ENCODE data around the gene IL6.
"Not testable (repeated sequence)": the region's sequence is repeated elsewhere in the genome, so short reads cannot be mapped to it uniquely, and the experiment has no call there.

The IL6 gene

DNA sequence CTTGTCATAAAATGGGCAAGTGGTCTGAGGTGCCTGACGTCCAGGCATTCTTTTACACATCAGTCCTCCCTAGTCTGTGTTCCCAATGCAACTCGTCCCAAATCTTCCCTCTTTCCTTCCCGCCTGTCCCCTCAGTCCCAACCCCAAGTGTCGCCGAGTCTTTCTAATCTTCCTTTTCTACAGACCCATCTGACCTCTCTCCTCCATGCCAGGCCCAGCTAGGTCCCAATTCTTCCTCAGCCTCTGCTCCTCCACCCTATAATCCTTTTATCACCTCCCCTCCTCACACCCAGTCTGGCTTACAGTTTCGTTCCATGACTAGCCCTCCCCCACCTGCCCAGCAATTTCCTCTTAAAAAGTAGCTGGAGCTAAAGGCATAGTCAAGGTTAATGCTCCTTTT, 22.3 kb upstream of the IL6 start:
- not testable (repeated sequence) for DNase-seq

DNA sequence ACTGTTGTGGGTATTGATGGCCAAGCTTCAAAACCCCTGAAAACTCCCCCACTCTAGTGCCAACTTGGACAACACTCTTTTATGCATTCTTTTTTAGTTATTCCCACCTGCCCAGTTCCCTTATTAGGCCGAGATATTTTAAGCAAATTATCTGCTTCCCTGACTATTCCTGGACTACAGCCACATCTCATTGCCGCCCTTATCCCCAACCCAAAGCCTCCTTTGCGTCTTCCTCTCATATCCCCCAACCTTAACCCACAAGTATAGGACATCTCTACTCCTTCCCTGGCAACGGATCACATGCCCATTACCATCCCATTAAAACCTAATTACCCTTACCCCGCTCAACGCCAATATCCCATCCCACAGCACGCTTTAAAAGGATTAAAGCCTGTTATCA, 21.1 kb upstream of the IL6 start:
- DNase-seq = not testable (repeated sequence)

DNA sequence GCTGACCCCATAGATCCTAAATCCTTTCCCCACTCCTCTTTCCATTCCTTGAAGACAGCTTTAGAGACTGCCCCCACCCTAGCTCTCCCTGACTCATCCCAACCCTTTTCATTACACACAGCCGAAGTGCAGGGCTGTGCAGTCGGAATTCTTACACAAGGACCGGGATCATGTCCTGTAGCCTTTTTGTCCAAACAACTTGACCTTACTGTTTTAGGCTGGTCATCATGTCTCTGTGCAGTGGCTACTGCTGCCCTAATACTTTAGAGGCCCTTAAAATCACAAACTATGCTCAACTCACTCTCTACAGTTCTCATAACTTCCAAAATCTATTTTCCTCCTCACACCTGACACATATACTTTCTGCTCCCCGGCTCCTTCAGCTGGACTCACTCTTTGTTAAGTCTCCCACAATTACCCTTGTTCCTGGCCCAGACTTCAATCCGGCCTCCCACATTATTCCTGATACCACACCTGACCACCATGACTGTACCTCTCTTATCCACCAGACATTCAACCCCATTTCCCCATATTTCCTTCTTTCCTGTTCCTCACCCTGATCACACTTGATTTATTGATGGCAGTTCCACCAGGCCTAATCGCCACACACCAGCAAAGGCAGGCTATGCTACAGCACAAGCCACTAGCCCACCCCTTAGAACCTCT, 19.8 kb upstream of the IL6 start:
- DNase-seq = not testable (repeated sequence)

DNA sequence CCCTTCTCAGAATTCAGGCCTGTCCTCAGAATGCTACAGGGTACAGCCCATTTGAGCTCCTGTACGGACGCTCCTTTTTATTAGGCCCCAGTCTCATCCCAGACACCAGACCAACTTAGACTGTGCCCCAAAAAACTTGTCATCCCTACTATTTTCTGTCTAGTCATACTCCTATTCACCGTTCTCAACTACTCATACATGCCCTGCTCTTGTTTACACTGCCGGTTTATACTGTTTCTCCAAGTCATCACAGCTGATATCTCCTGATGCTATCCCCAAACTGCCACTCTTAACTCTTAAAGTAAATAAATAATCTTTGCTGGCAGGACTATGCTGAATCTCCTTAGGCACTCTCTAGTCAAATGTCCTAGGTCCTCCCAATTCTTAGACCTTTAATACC, 18.8 kb upstream of the IL6 start:
- not testable (repeated sequence) for DNase-seq

DNA sequence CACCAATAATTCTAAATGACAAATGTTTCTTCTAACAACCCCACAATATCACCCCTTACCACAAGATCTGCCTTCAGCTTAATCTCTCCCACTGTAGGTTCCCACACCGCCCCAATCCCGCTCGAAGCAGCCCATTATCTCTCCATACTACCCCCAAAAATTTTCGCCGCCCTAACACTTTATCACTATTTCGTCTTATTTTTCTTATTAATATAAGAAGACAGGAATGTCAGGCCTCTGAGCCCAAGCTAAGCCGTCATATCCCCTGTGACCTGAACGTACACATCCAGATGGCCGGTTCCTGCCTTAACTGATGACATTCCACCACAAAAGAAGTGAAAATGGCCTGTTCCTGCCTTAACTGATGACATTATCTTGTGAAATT, 18.3 kb upstream of the IL6 start:
- DNase-seq = not testable (repeated sequence)

DNA sequence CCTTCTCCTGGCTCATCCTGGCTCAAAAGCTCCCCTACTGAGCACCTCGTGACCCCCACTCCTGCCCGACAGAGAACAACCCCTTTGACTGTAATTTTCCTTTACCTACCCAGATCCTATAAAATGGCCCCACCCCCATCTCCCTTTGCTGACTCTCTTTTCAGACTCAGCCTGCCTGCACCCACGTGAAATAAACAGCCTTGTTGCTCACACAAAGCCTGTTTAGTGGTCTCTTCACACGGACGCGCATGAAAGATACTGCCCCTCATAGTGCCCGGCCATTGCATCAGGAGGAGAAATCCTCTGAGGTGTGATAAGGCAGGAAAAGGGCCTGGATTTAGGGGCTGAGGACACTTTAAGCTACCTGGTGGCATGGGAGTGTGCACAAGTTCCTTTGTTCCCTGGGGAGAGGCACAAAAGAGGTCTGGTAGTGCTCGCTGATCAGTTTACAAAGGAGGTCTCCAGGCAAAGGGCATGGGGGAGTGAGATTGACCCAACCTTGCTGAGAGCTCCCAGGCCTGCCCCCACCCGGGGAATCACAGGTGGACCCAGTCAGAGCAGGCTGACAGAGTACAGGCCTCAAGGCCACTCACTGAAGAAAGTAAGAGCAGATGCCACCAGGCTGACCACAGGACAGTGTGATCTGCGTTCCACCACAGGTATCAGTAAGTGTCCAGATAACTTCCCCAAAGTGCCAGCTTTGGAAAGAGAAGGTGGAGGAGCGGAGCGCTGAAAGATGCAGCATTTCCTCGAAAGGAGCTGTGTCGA, 17.8 kb upstream of the IL6 start:
- not testable (repeated sequence) for DNase-seq

DNA sequence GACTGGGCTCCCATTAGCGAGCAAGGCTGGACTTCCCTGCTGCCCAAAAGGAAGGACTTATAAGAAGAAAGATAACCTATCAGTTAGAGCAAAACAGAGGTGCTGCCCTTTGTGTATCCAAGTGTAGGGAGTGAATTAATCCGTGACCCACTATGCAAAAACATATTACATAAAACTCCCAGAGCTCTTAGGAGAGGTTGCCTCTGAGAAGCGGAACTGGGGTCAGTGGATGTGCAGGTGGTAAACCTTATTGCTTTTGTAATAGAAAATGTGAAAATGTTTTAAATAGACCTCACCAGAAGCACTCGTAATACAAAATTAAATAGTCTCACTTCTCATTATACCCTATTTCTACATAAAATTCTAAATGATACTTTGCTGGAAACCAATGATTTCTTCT, 17.1 kb upstream of the IL6 start:
- DNase-seq = no peak

DNA sequence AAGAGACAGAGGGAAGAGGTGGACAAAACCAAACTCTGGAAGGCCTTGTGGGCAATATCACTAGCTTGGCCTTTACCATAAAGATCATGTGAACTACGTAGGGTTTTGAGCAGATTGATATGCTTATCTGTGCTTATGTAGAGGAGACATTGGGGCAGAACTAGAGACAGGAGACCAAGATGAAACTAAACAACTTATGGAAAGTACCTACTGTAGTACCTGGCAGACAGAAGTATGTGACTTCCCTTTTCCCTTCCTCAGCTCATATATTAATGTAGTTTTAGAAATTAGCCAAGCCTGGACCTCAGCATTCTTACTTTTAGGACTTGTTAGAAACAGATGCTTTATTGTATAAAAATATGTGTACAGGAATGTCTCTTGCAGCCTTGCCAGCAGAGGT, 14.0 kb upstream of the IL6 start:
- no peak for DNase-seq

DNA sequence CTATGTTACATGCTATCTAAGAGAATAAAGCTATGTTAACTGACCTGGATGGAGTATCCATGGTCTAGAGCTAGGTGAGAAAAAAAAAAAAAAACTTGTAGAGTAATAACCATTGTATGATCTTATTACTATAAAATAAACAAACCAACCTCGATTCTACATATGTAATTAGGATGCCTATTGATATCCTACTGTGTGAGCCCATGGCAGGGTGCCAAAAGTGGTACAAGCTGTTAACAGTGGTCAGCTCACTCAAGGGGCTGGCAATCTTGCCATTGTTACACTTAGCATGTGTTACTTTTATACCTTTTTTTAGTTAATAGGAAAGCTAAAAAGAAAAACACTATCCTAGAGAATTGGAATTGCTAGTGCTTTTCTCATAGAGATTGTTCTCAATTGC, 13.5 kb upstream of the IL6 start:
- no peak for DNase-seq

DNA sequence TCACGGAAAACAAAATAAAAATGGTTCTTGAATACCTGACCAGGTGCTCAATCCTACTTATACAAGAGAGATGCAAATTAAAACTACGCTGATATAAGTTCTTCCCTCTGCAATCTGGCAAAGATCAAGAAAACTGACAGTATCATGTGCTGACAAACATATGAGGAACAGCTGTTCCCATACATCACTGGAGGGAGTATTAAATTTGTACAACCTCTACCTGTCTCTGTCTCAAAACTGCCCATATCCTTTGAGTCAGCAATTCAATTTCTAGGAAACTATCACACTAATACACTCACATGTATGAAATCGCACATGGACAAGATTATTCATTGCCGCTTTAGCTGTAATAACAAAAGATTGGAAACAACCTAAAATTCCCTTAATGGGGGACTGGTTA, 11.0 kb upstream of the IL6 start:
- no peak for DNase-seq

DNA sequence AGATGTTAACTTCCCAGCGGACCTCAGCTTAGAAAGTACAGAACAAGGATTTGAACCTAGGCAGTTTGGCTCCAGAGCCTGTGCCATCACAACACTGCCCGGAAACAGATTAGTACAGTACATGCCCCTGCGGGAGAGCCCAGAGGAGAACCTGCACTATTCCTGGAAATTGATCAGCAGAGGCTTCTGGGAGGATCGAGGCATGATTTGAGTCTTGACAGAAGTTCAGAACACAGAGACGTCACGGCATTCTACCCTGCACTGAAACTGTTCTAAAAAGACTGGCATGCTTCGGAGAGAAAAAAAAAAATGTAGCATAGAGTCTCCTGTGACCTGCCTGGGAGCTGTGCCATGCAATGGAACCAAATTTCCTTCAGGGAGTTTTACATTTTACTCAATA, 9.2 kb upstream of the IL6 start:
- no peak for DNase-seq

DNA sequence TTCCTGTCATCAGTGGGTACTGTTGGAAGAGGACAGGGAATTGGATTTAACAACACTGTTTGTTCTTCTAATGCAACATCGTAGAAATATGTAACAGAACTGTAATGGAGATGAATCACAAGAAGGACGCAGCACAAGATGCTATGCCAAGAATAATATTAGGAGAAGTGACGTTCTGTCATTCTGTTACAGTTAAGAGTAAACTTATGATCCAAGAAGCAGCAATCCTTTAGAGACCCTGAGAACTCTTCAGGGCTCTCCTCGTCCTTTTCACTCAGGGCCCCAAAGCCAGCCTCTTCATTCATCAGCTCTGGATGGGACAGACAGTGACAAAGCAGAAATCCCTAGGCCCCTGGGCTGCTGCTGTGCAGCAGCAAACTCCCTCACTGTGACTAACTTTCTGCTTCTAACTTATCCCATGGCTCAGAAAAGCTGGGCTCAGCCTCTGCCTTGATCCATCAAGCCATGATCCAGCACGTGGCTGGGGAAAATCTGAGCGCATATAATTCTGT, 8.7 kb upstream of the IL6 start:
- no peak for DNase-seq

DNA sequence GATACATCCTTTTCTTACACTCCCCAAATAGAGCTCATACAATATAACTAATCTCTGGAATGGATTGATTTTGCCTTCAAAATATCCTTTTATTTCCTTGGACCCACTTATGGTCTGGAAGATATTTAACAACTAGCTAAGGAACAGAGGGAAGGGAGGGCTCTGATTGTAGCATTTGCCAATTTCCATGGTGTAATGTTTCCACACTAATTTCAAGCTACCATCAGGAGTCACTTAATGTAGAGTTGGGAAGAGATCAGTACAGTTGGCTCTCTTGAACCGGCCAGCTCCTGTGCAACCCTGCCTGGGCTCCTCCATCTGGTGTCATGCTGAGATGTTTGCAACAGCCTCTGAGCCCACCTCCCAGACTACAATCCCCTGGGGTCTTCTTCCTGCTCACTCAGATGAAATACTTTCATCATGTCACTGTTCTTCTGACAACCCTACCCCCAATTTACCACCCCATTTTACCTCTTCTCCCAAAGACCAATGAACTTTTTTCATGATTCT, 8.0 kb upstream of the IL6 start:
- DNase-seq = no peak

DNA sequence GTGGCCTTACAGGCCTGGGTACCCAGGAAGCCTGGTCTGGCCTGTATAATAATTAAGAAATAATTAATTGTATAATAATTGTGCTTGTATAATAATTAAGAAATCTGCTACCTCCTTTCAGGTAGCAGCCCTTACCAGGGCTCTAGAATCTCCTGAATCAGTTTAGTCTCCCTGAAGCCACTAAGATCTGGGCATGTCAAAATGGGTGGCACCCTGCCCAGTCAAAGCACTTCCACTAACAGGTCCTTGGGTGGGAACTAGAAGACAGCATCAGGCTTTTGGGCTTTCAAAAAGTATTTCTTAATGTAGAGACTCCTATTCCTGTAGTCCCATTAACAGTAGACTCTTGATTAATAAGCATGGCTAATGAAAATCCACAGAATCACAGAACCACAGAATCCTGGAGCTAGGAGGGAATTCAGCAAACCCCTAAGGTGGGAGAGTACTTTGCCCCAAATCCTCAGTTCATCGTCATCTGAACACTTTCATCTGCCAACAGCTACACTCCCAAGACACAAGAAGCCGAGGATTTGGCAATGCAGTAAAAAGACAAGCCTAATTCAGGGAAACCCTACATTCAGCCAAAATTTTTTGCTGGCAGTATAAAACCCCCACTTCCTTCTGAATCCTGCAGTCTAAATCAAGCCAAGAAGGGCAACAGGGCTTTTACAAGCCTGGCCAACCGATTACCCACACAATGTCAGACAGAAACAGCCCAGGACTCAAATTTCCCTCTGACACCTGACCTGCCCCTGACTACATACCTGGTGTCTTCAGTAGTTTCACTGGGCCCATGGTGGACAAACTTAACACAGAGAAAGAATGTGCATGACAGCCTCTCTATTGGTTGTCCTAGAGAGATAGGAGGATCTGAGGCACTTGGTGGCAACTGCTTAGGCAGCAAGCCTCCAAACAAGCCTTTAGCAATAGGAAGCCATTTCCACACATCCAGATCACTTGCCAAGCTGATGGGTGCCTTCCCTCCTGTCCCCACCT, 5.9 kb upstream of the IL6 start:
- no peak for DNase-seq

DNA sequence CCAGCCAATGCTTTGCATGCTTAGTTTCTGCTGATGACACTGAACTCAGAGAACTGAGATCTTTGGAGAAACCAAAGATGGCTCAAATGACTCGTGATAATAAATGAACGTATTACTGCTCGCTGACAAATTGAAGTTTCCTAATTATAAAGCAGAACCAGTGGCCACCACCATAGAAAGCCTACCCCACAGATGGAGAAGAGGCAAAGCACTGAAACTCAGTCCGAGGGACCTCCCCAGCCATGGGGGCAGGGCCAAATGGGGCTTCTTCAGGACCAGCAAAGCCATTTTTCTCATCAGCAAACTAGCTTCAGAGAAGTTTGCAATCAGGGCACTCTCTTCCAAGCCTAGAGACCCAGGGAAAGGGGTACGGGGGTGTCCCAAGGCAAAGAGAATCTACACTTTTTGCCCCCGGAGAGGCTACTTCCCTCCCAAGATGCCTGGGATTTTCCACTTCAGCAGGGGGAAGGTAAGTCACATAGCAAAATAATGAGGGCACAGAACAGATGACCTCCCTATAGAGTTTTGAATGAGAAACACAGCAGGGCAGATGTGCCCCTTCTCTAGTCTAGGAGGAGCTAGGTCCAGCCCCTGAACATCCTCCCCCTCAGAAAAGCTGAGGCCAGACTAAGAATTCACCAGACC, 4.3 kb upstream of the IL6 start:
- no peak for DNase-seq

DNA sequence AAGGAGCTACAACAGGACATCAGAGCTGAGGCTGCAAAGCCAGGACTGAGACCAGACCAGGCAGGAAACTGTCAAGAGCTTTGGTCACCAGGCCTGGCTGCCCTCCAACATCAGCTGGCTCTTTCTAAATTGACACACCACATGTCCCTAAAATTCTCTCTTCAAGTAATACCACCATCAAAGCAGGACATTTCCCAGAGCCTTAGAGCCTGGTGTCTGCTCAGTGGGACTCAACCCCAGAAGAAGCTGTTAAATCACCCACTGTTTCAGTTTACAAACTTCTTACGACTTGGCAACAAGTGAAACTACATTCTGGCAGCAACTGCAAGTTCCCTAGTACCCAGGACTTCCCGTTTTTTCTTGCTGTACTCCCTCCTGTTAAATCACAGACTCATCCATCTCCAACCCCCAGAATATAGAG, 3.8 kb upstream of the IL6 start:
- no peak for DNase-seq

DNA sequence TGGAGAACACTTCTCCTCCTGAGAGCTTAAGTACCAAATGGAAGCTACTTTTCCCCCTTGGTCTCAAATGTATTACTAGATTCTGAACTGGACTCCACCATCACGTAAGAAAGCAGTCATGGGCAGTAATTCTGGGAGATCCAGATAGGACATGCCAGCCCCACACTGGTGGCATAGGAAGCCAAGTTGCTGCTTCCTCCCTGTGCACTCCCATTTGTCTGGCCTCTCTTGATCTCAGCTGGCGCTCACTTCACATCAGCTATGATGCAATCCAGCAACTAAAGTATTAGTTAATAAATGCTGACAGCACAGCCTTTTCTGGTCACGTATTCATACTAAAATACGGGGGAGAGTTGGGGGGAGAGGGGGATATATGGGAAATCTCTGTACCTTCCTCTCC, 3.4 kb upstream of the IL6 start:
- no peak for DNase-seq

DNA sequence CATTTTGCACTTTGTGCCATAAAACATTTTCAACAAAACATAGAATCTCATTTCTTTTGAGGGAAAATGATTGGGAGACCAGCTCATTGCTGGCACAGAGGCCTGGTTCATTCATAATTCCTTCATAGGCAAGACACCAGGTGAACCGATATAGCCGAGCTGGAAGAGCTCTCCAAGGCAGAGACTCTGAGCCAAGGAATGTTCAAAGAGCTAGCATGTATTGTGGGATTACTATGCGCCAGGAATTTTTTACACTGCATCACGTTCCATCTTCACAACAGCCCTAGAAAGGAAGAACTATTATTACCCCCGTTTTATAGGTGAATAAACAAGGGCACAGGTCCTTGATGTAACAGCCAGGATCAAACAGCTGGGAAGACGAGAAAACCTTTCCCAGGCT, 2.1 kb upstream of the IL6 start:
- DNase-seq = no peak

DNA sequence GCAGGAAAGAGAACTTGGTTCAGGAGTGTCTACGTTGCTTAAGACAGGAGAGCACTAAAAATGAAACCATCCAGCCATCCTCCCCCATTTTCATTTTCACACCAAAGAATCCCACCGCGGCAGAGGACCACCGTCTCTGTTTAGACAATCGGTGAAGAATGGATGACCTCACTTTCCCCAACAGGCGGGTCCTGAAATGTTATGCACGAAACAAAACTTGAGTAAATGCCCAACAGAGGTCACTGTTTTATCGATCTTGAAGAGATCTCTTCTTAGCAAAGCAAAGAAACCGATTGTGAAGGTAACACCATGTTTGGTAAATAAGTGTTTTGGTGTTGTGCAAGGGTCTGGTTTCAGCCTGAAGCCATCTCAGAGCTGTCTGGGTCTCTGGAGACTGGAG, 1.4 kb upstream of the IL6 start:
- no peak for DNase-seq

DNA sequence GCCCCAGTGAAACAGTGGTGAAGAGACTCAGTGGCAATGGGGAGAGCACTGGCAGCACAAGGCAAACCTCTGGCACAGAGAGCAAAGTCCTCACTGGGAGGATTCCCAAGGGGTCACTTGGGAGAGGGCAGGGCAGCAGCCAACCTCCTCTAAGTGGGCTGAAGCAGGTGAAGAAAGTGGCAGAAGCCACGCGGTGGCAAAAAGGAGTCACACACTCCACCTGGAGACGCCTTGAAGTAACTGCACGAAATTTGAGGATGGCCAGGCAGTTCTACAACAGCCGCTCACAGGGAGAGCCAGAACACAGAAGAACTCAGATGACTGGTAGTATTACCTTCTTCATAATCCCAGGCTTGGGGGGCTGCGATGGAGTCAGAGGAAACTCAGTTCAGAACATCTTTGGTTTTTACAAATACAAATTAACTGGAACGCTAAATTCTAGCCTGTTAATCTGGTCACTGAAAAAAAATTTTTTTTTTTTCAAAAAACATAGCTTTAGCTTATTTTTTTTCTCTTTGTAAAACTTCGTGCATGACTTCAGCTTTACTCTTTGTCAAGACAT, 574 bp upstream of the IL6 start:
- DNase-seq = peak in 1 of 2 experiments; percentile 9

DNA sequence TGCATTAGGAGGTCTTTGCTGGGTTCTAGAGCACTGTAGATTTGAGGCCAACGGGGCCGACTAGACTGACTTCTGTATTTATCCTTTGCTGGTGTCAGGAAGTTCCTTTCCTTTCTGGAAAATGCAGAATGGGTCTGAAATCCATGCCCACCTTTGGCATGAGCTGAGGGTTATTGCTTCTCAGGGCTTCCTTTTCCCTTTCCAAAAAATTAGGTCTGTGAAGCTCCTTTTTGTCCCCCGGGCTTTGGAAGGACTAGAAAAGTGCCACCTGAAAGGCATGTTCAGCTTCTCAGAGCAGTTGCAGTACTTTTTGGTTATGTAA, 675 bp downstream of the IL6 start:
- no peak for DNase-seq

DNA sequence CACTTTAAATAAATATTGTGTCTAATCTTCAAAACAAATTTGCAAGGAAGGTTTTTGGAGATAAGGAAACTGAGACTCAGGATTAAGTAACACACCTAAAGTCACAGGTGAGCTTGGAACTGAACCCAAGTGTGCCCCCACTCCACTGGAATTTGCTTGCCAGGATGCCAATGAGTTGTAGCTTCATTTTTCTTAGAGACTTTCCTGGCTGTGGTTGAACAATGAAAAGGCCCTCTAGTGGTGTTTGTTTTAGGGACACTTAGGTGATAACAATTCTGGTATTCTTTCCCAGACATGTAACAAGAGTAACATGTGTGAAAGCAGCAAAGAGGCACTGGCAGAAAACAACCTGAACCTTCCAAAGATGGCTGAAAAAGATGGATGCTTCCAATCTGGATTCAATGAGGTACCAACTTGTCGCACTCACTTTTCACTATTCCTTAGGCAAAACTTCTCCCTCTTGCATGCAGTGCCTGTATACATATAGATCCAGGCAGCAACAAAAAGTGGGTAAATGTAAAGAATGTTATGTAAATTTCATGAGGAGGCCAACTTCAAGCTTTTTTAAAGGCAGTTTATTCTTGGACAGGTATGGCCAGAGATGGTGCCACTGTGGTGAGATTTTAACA, 1.5 kb downstream of the IL6 start:
- DNase-seq = no peak

All from NCI-H187 (cell line).